A172 (cell line): ENCODE results near the gene FAM114A2. TPM values are rescaled to one million over a fixed set of nuclear protein-coding genes. Genes with fewer than 3 reads are reported as not detected.
"Not testable (repeated sequence)": the region's sequence is repeated elsewhere in the genome, so short reads cannot be mapped to it uniquely, and the experiment has no call there.

Experiments
- DNase-seq: peaks from one replicate; pipeline ENCODE4 v3.0.0-alpha.2; 2015; ENCODE audit warnings: low spot score
- total RNA-seq: library from RNA; depleted of rRNA; stranded (reverse); fragments of >200 nt; shearing (Covaris generic); gene quantifications from 2 replicates; pipeline ENCODE4 v1.2.3, GENCODE V29; 2014; rRNA removed

FAM114A2 gene
- total RNA-seq = 28.6 and 30.7 TPM in 2 replicates

- peak; percentile 82 for DNase-seq
Measured at GRCh38 chr5:154038707-154039457, at the start of gene FAM114A2, which contains the start of gene MFAP3. TSS of gene FAM114A2 (minus strand) at chr5:154038910. CDS start at chr5:154034953, 3,957 bp downstream. TSS of gene MFAP3 (plus strand) at chr5:154038967. CDS start at chr5:154049723, 10,756 bp downstream.

DNA sequence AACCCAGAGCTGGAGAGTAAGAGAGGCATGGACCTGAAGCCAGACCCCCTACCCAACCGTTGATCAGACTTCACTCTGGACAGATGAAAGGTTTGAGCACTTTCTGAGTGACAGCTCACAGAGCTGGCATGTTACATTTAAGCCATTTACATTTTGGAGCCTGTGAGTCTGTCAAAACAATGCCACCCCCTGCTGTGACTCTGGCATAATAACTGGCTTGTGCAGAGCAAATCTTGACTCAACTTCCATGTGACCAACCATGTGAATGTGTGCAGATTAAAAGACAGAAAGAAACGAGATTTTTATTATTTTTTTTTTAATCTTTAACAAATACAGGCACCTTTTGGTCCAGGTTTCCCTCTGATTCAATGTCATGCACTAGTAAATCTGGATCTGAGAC is 48.5 kb upstream of the FAM114A2 start:
- DNase-seq = peak; percentile 70

DNA sequence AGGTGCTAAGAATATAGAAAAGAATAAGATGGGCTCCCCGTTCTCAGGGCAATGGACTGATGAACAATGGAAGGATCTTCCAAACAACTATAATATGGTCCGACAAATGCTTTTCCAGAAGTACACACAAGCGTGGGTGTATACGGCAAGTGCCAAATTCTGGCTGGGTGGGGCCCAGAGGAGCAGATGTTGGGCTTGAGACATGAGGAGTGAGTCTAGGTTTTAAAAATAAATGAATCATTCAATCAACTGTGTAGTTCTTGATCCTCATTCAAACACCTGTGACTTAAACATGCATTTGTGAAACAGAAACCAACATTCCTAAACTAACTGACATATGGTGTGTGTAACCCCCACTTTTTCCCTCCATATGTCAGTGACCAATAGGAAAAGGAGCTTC is 47.9 kb upstream of the FAM114A2 start:
- no peak for DNase-seq

DNA sequence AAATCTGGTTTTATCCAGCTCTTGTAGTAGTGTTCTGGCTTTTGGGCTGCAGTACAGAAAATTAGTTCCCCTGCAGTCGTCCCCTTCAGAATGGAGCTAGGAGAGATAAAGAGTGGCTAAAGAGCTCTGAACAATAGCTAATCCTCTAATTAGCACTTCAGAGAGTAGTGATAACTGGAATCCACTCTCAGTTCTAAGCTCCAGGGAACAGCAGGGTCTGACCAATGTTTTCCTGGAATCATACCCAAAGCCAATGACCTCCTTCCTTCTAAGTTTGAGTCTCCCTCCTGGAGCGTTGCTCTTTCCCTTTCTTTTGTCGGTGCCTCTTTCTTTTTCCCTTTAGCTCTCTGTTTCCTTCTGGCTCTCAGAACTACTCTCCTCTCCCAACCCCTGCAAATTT is 47.4 kb upstream of the FAM114A2 start:
- no peak for DNase-seq

DNA sequence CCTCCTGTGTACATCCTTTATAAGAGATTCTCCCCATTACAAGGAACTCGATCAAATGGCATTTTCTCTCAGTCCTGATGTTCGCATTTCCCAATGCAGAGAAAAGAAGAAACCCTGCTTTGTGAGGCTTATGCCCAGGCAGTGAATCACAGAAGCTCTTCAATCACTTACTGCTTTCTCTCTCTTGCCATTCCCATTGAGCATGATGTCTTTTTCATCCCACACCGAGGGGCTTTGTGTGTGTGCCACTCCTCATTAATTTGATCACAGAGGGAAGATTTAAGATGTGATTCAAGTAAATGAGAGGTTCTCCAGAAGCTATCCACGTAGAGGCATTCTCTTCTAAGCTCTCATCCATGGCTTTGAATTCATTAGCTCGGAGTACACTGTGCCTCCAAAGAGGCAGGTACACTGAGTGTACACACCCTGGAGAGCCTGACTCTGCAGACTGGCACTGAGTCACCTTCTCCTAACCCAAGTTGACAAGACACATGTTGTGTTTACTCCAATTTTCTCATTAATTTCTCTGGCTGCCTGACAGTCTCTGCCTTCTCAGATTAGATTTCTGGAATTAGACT is 45.4 kb upstream of the FAM114A2 start:
- no peak for DNase-seq

- DNase-seq = no peak
Measured at GRCh38 chr5:154081246-154081645, 42.5 kb upstream of the FAM114A2 start.

GRCh38 chr5:154078272-154078671 is 39.6 kb upstream of the FAM114A2 start:
- no peak for DNase-seq

- DNase-seq = peak; percentile 38
Measured at GRCh38 chr5:154077696-154078095, 39.0 kb upstream of the FAM114A2 start.

DNA sequence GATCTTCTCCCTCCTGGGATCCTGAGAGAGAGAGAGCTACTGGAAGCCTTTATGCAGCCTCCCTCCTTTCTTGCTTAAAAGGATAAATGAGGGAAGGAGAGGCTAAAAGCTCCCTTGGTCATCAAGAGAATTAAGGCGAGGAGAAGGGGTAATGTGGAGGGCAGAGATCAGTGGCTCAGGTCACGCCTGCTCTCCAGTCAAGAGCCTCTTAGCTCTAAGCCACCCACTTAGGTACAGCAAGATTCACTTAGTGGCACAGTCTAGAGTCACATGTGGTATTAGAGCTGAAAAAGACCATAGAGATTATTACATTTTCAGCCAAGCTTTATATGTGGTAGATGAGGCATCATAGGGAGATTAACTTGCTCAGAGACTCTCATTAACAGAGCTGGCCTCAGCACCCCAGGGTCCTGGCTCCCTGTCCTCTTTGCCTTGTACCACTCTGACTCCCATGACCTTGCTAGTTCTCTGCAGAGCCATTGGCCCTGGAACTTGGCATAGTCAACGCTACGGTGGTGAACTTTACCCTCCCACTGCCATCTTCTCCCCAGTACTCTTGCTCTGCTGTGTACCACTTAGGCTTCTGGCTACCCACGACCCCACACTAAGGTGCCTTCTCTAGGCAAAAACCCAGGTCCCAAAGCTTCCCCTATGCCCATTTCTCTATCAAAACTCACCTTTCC is 37.7 kb upstream of the FAM114A2 start:
- no peak for DNase-seq

DNA sequence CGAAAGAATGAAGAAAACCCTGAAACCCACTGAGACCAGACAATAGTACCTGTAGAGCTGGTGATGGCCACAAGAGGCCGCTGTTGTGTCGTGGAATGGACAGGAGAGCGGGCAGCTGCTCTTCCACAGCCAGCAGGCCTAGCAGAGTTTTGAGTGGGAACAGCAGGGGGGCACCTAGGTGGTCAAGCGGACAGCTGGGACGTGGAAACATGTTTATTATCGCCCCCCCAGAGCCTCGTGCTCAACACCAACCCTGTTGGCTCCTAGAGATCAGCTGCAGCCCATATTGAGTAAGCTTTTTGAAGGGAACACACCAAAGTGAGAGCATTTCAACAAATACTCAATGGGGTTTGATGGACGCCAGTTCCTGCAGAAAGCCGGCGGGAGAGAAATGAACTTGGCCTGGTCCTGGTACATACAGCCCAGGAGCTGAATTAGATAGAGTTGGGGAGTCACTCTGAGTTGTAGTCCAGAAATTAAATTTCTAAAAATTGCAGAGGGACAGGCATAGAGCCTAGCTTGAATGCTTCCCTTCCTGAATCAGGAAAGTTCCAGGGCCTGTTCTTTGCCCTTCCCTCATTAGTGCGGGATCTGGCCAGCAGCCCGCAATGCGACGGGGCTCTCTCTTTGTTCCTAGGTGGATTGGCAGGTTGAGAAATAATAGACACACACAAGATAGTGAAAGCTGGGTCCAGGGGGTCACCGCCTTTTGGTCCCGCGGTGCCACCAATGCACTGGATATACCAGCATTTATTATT is 33.9 kb upstream of the FAM114A2 start:
- peak; percentile 74 for DNase-seq

- no peak for DNase-seq
Measured at GRCh38 chr5:154071799-154072413, 33.2 kb upstream of the FAM114A2 start.

- not testable (repeated sequence) for DNase-seq
Measured at GRCh38 chr5:154069854-154070253, 31.1 kb upstream of the FAM114A2 start.

DNA sequence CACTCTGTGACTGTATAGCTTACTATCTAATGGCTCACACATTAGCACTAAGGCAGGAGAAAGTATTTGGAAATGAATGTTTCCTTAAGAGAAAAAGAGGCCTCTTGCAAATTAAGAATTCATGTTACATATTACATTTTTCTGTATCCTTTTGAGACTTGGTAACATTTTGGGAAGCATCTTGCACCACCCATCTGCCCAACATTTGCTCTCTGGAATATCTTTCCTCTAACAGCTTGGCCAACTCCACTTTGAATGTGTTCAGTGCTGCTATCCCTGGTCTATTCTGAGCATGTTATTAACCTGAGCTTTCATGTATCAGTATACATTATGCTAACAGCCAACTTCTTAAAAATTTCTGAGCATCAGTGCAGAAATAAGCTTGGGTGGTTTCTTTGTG is 27.3 kb upstream of the FAM114A2 start:
- DNase-seq = no peak

DNA sequence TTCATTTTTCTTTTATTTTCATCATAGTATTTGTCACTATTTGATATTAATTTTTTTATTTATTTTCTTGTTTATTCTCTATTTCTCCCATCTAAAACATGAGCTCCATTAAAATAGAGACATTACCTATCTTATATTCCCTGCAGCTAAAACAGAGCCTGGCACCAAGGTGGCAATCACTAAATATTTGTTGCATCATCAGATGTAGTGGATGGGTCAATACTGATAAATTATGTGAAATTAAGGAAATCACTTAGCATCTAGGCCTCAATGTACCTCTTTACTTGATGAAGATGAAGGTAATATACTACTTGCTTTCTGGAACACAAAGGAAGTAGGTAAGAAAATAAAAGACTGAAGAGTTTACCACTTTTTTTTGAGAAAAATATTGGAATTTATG is 24.7 kb upstream of the FAM114A2 start:
- no peak for DNase-seq

DNA sequence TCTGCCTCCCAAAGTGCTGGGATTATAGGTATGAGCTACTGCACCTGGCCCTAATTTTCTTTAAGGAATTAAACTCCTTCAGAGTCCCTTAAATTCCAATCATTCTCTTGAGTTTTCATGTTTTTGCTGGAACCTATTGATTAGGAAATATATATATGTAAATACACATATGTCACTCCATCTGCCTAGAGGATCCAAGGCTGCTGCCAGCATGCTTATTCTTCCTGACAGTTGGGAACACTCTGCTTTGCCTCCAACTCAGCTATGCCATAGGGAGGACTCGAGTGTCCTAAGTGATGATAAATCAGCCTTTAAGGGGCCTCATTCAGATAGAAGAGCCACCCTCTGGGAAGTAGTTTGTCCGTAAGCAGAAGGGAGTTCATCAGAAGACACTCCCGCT is 21.9 kb upstream of the FAM114A2 start:
- DNase-seq = no peak

DNA sequence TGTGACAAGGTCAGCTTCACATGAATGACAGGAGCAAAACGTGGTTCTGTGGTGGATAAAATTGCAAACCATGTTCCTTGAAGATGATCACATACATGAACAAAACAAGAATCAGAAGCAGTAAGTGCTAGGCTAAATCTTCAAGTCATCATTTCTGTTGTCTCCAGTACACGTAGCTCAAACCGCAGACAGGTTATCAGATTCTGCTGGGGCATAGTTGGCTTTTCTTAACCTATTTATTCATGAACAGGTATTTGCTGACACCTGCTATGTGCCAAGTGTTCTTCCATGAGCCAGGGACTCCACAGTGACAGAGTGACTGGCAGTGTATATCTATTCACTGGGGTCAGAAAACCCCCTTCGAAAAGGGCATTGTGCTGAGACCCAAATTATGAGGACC is 20.9 kb upstream of the FAM114A2 start:
- DNase-seq = no peak

DNA sequence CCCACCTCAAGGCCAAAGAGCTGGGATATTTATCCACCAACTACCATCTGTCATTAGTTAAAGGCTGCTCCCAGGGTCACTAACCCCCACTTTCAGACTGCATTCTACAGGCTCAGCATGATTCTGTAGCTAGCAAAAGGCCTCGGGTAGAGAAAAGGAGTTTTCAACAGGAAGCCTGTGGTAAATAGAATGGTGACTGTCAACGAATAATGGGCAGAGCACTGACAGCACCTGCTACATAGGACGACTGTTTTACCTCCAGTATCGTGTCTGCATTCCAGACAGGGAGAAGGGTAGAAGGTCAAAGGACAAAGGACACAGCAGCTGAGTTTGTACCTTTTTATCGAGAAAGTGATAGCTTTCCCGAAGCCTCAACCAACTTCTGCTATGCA is 20.3 kb upstream of the FAM114A2 start:
- DNase-seq = no peak

DNA sequence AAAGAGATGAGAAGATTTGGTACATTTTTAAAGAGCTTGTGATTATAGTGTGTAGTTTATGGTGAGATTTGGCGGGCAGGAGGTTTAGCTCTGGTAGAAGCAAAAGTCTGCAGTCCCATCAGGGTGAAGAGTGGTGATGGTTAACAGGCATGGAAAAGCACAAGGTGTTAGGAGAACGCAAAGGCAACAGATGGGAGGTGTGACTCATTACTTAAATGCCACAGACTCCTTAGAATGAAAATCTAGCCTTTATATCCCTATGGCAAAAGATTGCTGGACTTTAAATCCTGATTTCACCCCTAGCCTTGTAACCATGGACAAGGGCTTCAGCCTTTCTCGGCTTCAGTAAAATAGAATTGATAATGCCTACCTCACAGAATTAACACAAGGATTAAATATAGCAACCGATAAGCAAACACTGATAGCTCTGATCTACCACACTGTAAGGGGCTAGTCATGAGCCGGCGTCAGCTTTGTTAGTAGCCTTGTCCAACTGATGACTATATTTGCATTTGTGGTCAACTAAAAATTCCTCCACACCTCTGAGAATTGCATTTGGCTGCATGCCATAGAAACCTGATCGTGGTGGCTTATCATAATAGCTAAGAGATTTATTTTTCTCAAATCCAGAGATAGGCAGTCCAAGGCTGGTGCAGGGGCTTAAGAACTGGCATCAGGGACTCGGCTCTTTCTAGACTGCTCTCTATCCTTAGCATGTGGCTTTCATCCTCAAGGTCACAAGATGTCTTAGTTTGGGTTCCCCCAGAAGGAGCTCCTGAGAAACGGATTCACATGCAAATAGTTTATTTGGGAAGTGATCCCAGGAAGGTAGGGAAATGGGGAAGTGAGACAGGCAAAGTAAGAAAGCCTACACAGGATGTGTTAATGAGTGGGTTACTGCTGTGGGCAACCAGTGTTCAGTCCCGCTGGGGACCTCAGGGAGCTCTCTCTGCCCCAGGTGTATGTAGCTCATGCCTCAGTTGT is 19.6 kb upstream of the FAM114A2 start:
- peak; percentile 22 for DNase-seq

DNA sequence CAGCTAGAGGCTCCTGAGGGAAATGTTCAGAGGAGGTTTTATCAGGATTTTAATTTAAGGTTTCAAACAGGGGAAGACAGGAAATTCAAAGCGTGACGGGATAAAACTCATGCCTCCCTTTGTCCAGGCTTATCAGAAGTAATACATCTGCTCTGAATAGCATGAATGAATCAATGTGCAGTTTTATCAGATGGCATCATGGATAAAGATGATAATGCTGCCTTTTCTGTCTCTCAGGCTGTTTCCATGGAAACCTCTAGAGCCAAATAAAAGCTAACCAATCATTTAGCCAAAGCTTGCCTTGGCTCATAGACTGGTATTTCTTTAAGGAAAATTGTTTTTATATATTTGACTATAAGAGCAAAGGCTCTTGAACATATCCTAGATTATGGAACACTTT is 16.5 kb upstream of the FAM114A2 start:
- no peak for DNase-seq

DNA sequence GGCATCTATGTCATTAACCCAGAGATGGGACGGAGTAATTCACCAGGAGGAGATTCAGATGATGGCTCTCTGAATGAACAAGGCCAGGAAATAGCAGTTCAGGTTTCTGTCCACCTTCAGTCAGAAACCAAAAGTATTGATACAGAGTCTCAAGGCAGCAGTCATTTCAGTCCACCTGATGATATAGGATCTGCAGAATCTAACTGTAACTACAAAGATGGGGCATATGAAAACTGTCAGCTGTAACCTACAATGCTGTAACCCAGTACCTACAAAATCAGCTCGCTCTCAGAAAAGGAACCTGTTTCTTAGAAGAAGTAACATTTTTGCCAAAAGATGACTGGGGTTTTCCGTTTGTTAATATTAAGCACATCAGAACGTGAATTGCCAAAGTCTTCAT is 14.8 kb upstream of the FAM114A2 start:
- no peak for DNase-seq
